K562 (cell line): ENCODE measurements around the gene TSPAN1. TPM values are rescaled to one million over a fixed set of nuclear protein-coding genes. Genes with fewer than 3 reads are reported as not detected.

ENCODE experiments used
- CBFA2T2 ChIP-seq: fragments of 450-650 bp; conservative IDR thresholded peaks from 2 replicates; pipeline ENCODE4 v1.6.1; 2017; ENCODE audit warnings: mild to moderate bottlenecking
- RBM14 ChIP-seq: fragments of 200-400 bp; formaldehyde crosslinking; IDR thresholded peaks from 2 replicates; pipeline ENCODE4 v1.6.1; 2018; ENCODE audit warnings: low read depth, mild to moderate bottlenecking, low read length, moderate library complexity, borderline replicate concordance; ENCODE audit not compliant: insufficient read depth
- STAT6 ChIP-seq: sonication (generic); formaldehyde crosslinking; IDR thresholded peaks from 2 replicates; pipeline ENCODE4 v1.8.1; 2023; ENCODE audit warnings: mild to moderate bottlenecking, missing genetic modification reagents
- polyA plus RNA-seq, 8 experiments: library from polyadenylated mRNA; depleted of rRNA in 4 of 8; stranded (reverse) in 5 of 8; unstranded in 3 of 8; fragments of >200 nt; fragmentation: Nextera tagmentation in 2 of 8; fragmentation: Illumina TruSeq in 1 of 8; extraction: Ambion mirVana in 2 of 8; extraction: Trizol in 1 of 8; gene quantifications; 2 replicates each; pipeline versions ENCODE4 v1.2.1 to v1.2.3, GENCODE V29; 2011 to 2014; ENCODE audit warnings: inconsistent platforms in 1 of 8, missing spikeins in 1 of 8
- total RNA-seq, 7 experiments: library from RNA; depleted of rRNA in 6 of 7; stranded (reverse); fragments of >200 nt in 6 of 7; fragmentation: Illumina TruSeq in 2 of 7; extraction: Trizol in 2 of 7; gene quantifications; 2 replicates each; pipeline versions ENCODE4 v1.2.1 to v1.2.3, GENCODE V29; 2011 to 2021; ENCODE audit warnings: low replicate concordance in 1 of 7
- TF ChIP-seq, protein P1 (sequence below): fragments of 450-650 bp; IDR thresholded peaks from 2 replicates; pipeline ENCODE4 v1.6.1; 2016; ENCODE audit warnings: low read depth

The TSPAN1 gene
- total and polyA plus RNA-seq, 9 of the 15 experiments (the other 6 are each of a cell fraction or from before 2014, with no cell fraction given): 0.58 TPM; not detected in 8

DNA sequence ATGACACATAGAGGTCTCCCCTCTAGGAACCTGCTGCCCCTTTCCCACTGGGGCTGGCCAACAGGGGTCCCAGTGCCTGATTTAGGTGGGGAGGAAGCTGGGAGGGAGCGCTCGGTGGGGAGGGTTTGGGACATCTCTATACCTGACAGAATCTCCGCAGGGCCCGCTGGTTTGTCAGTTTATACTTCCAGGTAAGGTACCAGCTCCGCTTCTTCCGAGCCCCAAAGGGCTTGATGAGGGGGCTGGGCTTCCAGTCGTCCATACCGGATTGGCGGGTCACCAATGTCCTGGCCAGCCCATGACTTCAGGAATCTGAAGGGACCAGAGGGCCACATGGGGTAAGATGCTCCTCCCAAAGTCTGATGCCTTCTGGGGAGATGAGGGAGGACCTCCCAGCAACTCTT, 22.7 kb downstream of the TSPAN1 start (continued):
- TF ChIP-seq, protein P1, sequence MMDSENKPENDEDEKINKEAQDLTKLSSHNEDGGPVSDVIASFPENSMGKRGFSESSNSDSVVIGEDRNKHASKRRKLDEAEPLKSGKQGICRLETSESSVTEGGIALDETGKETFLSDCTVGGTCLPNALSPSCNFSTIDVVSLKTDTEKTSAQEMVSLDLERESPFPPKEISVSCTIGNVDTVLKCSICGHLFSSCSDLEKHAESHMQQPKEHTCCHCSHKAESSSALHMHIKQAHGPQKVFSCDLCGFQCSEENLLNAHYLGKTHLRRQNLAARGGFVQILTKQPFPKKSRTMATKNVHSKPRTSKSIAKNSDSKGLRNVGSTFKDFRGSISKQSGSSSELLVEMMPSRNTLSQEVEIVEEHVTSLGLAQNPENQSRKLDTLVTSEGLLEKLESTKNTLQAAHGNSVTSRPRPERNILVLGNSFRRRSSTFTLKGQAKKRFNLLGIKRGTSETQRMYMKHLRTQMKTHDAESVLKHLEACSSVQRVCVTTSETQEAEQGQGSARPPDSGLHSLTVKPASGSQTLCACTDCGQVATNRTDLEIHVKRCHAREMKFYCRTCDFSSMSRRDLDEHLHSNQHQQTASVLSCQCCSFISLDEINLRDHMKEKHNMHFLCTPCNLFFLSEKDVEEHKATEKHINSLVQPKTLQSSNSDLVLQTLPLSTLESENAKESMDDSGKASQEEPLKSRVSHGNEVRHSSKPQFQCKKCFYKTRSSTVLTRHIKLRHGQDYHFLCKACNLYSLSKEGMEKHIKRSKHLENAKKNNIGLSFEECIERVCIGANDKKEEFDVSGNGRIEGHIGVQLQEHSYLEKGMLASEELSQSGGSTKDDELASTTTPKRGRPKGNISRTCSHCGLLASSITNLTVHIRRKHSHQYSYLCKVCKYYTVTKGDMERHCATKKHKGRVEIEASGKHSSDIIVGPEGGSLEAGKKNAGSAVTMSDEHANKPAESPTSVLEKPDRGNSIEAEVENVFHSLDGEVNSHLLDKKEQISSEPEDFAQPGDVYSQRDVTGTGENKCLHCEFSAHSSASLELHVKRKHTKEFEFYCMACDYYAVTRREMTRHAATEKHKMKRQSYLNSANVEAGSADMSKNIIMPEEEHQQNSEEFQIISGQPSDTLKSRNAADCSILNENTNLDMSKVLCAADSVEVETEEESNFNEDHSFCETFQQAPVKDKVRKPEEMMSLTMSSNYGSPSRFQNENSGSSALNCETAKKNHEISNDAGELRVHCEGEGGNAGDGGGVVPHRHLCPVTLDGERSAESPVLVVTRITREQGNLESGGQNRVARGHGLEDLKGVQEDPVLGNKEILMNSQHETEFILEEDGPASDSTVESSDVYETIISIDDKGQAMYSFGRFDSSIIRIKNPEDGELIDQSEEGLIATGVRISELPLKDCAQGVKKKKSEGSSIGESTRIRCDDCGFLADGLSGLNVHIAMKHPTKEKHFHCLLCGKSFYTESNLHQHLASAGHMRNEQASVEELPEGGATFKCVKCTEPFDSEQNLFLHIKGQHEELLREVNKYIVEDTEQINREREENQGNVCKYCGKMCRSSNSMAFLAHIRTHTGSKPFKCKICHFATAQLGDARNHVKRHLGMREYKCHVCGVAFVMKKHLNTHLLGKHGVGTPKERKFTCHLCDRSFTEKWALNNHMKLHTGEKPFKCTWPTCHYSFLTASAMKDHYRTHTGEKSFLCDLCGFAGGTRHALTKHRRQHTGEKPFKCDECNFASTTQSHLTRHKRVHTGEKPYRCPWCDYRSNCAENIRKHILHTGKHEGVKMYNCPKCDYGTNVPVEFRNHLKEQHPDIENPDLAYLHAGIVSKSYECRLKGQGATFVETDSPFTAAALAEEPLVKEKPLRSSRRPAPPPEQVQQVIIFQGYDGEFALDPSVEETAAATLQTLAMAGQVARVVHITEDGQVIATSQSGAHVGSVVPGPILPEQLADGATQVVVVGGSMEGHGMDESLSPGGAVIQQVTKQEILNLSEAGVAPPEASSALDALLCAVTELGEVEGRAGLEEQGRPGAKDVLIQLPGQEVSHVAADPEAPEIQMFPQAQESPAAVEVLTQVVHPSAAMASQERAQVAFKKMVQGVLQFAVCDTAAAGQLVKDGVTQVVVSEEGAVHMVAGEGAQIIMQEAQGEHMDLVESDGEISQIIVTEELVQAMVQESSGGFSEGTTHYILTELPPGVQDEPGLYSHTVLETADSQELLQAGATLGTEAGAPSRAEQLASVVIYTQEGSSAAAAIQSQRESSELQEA: no peak
- TF ChIP-seq STAT6 (CRISPR knock-in tag) (no peak), RBM14 (no peak), CBFA2T2 (no peak)
